ENCODE results near the gene ZFYVE19. TPM values are rescaled to one million over a fixed set of nuclear protein-coding genes. Genes with fewer than 3 reads are reported as not detected.

The ZFYVE19 gene
- total and polyA plus RNA-seq, 2 of the 4 experiments (the other 2 are of a cell fraction) = 22.6 to 29.6 TPM

- Histone ChIP-seq H3K4me3 (ENCODE audit: insufficient read depth, low read depth, low read length) (no peak overlapping the region), H3K9me1 (ENCODE audit: insufficient read depth, low read length) (no peaks in the 10 kb centered on the region), H3K4ac (ENCODE audit: low read depth, low read length) (no peak overlapping the region), H4K8ac (ENCODE audit: low read depth in 2 of 2, low read length in 2 of 2) (no peak overlapping the region), H2AK9ac (replicated peaks; ENCODE audit: low read depth, low read length, poor library complexity) (no peak overlapping the region), H4K20me1 (ENCODE audit: insufficient read depth, low read length) (no peaks in the 10 kb centered on the region), H3K18ac (ENCODE audit: low read depth, low read length) (no peak overlapping the region), H3K56ac (ENCODE audit: extremely low read depth, insufficient read depth, low read length) (no peak overlapping the region), H2AK5ac (ENCODE audit: low read depth, low read length) (no peak overlapping the region), H3K14ac (replicated peaks; ENCODE audit: low read depth, low read length) (no peak overlapping the region), H2BK20ac (ENCODE audit: low read depth, low read length) (no peak overlapping the region), H2BK15ac (ENCODE audit: low read depth, low read length) (no peak overlapping the region), H2AFZ (replicated peaks; ENCODE audit: low read length, poor library complexity) (peak overlapping the region; percentile 13), H3K27me3 (ENCODE audit: control insufficient read depth, insufficient read depth, low read length) (peaks cover 6% of the 10 kb centered on the region; the same call in 1 of the 2 replicates), H3K36me3 (ENCODE audit: control insufficient read depth, insufficient read depth, low read length) (no peaks in the 10 kb centered on the region), H3K4me2 (ENCODE audit: low read depth, low read length) (no peak overlapping the region), H3K23ac (ENCODE audit: low read depth, low read length) (no peak overlapping the region), H2BK120ac (ENCODE audit: low read depth, low read length) (no peak overlapping the region; the same call in 1 of the 2 replicates), H3K79me1 (ENCODE audit: low read depth in 1 of 2, low read length in 2 of 2) (no peaks in the 10 kb centered on the region), H4K5ac (ENCODE audit: low read depth, low read length) (no peak overlapping the region), H3K27ac (ENCODE audit: insufficient read depth, low read length) (no peak overlapping the region), H4K91ac (ENCODE audit: insufficient read depth, low read depth, low read length) (no peak overlapping the region), H3K9me3 (ENCODE audit: control insufficient read depth, insufficient read depth, low read length) (no peaks in the 10 kb centered on the region), H3K9ac (ENCODE audit: low read depth, low read length) (no peak overlapping the region), H3K4me1 (ENCODE audit: control insufficient read depth, insufficient read depth, low read length) (no peaks in the 10 kb centered on the region; the same call in 1 of the 2 replicates), H2BK5ac (ENCODE audit: low read depth, low read length, poor library complexity, severe bottlenecking) (no peak overlapping the region)
- DNase-seq (no peak), ATAC-seq (ENCODE audit: low read depth) (no peak)
- in situ Hi-C loops (cut with MboI; ENCODE audit: low sequenced_read_pairs) (no loop called here), dilution Hi-C loops (cut with HindIII; ENCODE audit: low sequenced_read_pairs, unreplicated experiment) (no loop called here), intact Hi-C loops (cut with micrococcal nuclease) (no loop called here)
- no peak for TF ChIP-seq MAZ (IDR thresholded peaks at IDR 0.05; ENCODE audit: borderline replicate concordance, low read depth, low read length)
- no peak for TF ChIP-seq SMC3 (IDR thresholded peaks at IDR 0.05; ENCODE audit: low read depth, low read length)
- TF ChIP-seq RAD21 (IDR thresholded peaks at IDR 0.05; ENCODE audit: low read length) = no peak
- no peak for TF ChIP-seq ELK1 (IDR thresholded peaks at IDR 0.05; ENCODE audit: borderline replicate concordance, low read depth, low read length)
- TF ChIP-seq MXI1 (IDR thresholded peaks at IDR 0.05; ENCODE audit: borderline replicate concordance, low read depth, low read length) = no peak
- TF ChIP-seq CEBPB (IDR thresholded peaks at IDR 0.05; ENCODE audit: low read depth, low read length) = no peak
- no peak for TF ChIP-seq USF2 (IDR thresholded peaks at IDR 0.05; ENCODE audit: low read depth, low read length)
- TF ChIP-seq FOS (IDR thresholded peaks at IDR 0.05; ENCODE audit: low read depth, low read length) = no peak
- TF ChIP-seq RFX5 (IDR thresholded peaks at IDR 0.05; ENCODE audit: low read depth, low read length) = no peak
- TF ChIP-seq CHD1 (IDR thresholded peaks at IDR 0.05; ENCODE audit: low read depth, low read length) = no peak
- TF ChIP-seq CTCF (conservative IDR thresholded peaks at IDR 0.05; ENCODE audit: low read depth, low read length) = no peak
- TF ChIP-seq POLR2A (IDR thresholded peaks at IDR 0.05; ENCODE audit: low read depth, low read length) = no peak
- TF ChIP-seq MAFK (IDR thresholded peaks at IDR 0.05; ENCODE audit: low read depth, low read length) = no peak
- TF ChIP-seq NFE2L2 (IDR thresholded peaks at IDR 0.05; ENCODE audit: low read depth, low read length) = no peak
- ChIA-PET POLR2A (ENCODE audit: unreplicated experiment) (interaction anchor here (0.7 kb wide), 1 partner anchor 570 kb away, joined by 12 read pairs; no protein-coding TSS in a partner anchor), CTCF (interaction anchor here (0.5 kb wide), 1 partner anchor 1725 kb away, joined by 6 read pairs; no protein-coding TSS in a partner anchor)
- no TSS peak for BruUV-seq (replicated peaks)
These were observed 26.0 kb downstream of the ZFYVE19 start for GRCh38 chr15:40832903-40833302.
